H1 (cell line): ENCODE data around the gene SUSD6. TPM values are rescaled to one million over a fixed set of nuclear protein-coding genes. Genes with fewer than 3 reads are reported as not detected.
A peak's percentile ranks its signal among the peaks of the same experiment; 100 is the strongest.

Experiments used
- CTCF ChIA-PET: fragments of 300-600 bp; sonication (Branson Sonifier 250); formaldehyde crosslinking; loops from one replicate; lab custom pipeline; 2021; ENCODE audit not compliant: partially characterized antibody; lab: Charles Lee
- POLR2A ChIA-PET: fragments of 300-600 bp; sonication (Branson Sonifier 250); formaldehyde crosslinking; loops from one replicate; lab custom pipeline; 2021; ENCODE audit warnings: inconsistent platforms; ENCODE audit not compliant: partially characterized antibody; lab: Charles Lee
- DNase-seq, 2 experiments: peaks; one replicate each; pipeline versions ENCODE4 v3.0.0 to v3.0.0-alpha.2; 2010 to 2022; ENCODE audit warnings: low spot score in 2 of 2, low read depth in 1 of 2, mixed read lengths in 1 of 2
- FAIRE-seq: peaks from 2 replicates; lab custom pipeline; 2011; peaks lifted over from hg19 to GRCh38; lab: Jason Lieb, UNC
- H2AFZ ChIP-seq: 2 replicates; pipeline ENCODE4 v1.8.1; 2012; ENCODE audit warnings: low read length, inconsistent platforms
- H2AK5ac ChIP-seq: 2 replicates; pipeline ENCODE4 v1.6.1; 2013; ENCODE audit warnings: low read depth, low read length
- H2BK120ac ChIP-seq: replicated peaks from 2 replicates; pipeline ENCODE3; 2013; ENCODE audit warnings: low read depth, low read length, inconsistent platforms
- H2BK12ac ChIP-seq: 2 replicates; pipeline ENCODE4 v1.6.1; 2013; ENCODE audit warnings: low read depth, low read length
- H2BK15ac ChIP-seq: 2 replicates; pipeline ENCODE4 v1.6.1; 2013; ENCODE audit warnings: low read length
- H2BK20ac ChIP-seq: 2 replicates; pipeline ENCODE4 v1.6.1; 2013; ENCODE audit warnings: low read length
- H2BK5ac ChIP-seq: 2 replicates; pipeline ENCODE4 v1.6.1; 2013; ENCODE audit warnings: low read depth, low read length
- H3K14ac ChIP-seq: 2 replicates; pipeline ENCODE4 v1.6.1; 2013; ENCODE audit warnings: inconsistent platforms; ENCODE audit not compliant: insufficient read length
- H3K18ac ChIP-seq: 2 replicates; pipeline ENCODE4 v1.6.1; 2013; ENCODE audit warnings: low read length; ENCODE audit errors: extremely low read depth
- H3K23ac ChIP-seq: 2 replicates; pipeline ENCODE4 v1.6.1; 2013; ENCODE audit warnings: inconsistent platforms; ENCODE audit not compliant: insufficient read length
- H3K23me2 ChIP-seq: 2 replicates; pipeline ENCODE4 v1.6.1; 2013; ENCODE audit warnings: low read depth, low read length
- H3K27ac ChIP-seq: 2 replicates; pipeline ENCODE4 v1.6.1; 2011; ENCODE audit warnings: low read depth, low read length, inconsistent platforms
- H3K27me3 ChIP-seq, 4 experiments: replicated peaks in 1 of 4; 1 replicate in 1 of 4; 2 replicates in 3 of 4; pipeline versions ENCODE4 v1.6.1 to v1.8.1; 2011 to 2013; ENCODE audit warnings: low read length in 3 of 4, mild to moderate bottlenecking in 3 of 4, inconsistent platforms in 2 of 4, mixed read lengths in 2 of 4, moderate library complexity in 1 of 4; ENCODE audit not compliant: control insufficient read depth in 3 of 4, insufficient read depth in 3 of 4; ENCODE audit errors: extremely low read depth in 1 of 4
- H3K36me3 ChIP-seq, 4 experiments: 2 replicates each; pipeline versions ENCODE4 v1.6.1 to v1.8.1; 2011 to 2013; ENCODE audit warnings: mild to moderate bottlenecking in 4 of 4, low read length in 3 of 4, moderate library complexity in 2 of 4, control low read depth in 1 of 4, inconsistent platforms in 1 of 4; ENCODE audit not compliant: insufficient read depth in 4 of 4, control insufficient read depth in 2 of 4
- H3K4ac ChIP-seq: replicated peaks from 2 replicates; pipeline ENCODE3; 2013; ENCODE audit warnings: low read length, low read depth, mixed read lengths, inconsistent platforms; ENCODE audit not compliant: insufficient read length
- H3K4me1 ChIP-seq, 4 experiments: replicated peaks in 1 of 4; 1 replicate in 1 of 4; 2 replicates in 3 of 4; pipeline versions ENCODE4 v1.6.1 to v1.8.1; 2011 to 2013; ENCODE audit warnings: low read length in 3 of 4, inconsistent platforms in 2 of 4, mixed read lengths in 1 of 4; ENCODE audit not compliant: insufficient read depth in 4 of 4, control insufficient read depth in 3 of 4
- H3K4me2 ChIP-seq, 2 experiments: 2 replicates each; pipeline versions ENCODE4 v1.6.1 to v1.8.1; 2011 to 2013; ENCODE audit warnings: low read depth in 2 of 2, low read length in 2 of 2, control low read depth in 1 of 2, inconsistent platforms in 1 of 2, mild to moderate bottlenecking in 1 of 2; ENCODE audit not compliant: insufficient read depth in 1 of 2
- H3K4me3 ChIP-seq, 4 experiments: fragments of 200-600, 300-600 bp in 1 of 4; sonication (generic), shearing (Covaris generic), sonication (Bioruptor Twin) in 1 of 4; 2 replicates each; pipeline versions ENCODE4 v1.5.1 to v1.8.1; 2011 to 2016; ENCODE audit warnings: low read length in 4 of 4, low read depth in 3 of 4, control low read depth in 2 of 4, inconsistent platforms in 2 of 4, mild to moderate bottlenecking in 2 of 4, mixed read lengths in 1 of 4, moderate library complexity in 1 of 4; ENCODE audit not compliant: insufficient read depth in 2 of 4; ENCODE audit errors: extremely low read depth in 1 of 4
- H3K56ac ChIP-seq: replicated peaks from 2 replicates; pipeline ENCODE3; 2013; ENCODE audit warnings: low read depth, mild to moderate bottlenecking, mixed read lengths, low read length, inconsistent platforms; ENCODE audit not compliant: insufficient read length
- H3K79me1 ChIP-seq: 2 replicates; pipeline ENCODE4 v1.6.1; 2013; ENCODE audit warnings: low read depth, low read length, control low read depth
- H3K79me2 ChIP-seq, 2 experiments: 2 replicates each; pipeline versions ENCODE4 v1.6.1 to v1.8.1; 2012 to 2013; ENCODE audit warnings: low read length in 2 of 2, mild to moderate bottlenecking in 2 of 2, inconsistent platforms in 1 of 2; ENCODE audit not compliant: insufficient read depth in 2 of 2, control insufficient read depth in 1 of 2
- H3K9ac ChIP-seq, 4 experiments: replicated peaks in 1 of 4; 1 replicate in 1 of 4; 2 replicates in 3 of 4; pipeline versions ENCODE4 v1.6.1 to v1.8.1; 2011 to 2013; ENCODE audit warnings: low read depth in 3 of 4, low read length in 3 of 4, control low read depth in 2 of 4, mild to moderate bottlenecking in 2 of 4, moderate library complexity in 2 of 4, inconsistent platforms in 1 of 4; ENCODE audit errors: extremely low read depth in 1 of 4
- H3K9me3 ChIP-seq, 2 experiments: 2 replicates each; pipeline versions ENCODE4 v1.6.1 to v1.8.1; 2012 to 2013; ENCODE audit warnings: mild to moderate bottlenecking in 2 of 2, moderate library complexity in 2 of 2, control low read depth in 1 of 2, inconsistent platforms in 1 of 2, low read depth in 1 of 2, low read length in 1 of 2, mixed read lengths in 1 of 2; ENCODE audit not compliant: insufficient read depth in 2 of 2
- H4K20me1 ChIP-seq, 2 experiments: replicated peaks in 1 of 2; 2 replicates each; pipeline versions ENCODE3 to v1.8.1; 2011 to 2013; ENCODE audit warnings: inconsistent platforms in 2 of 2, low read length in 2 of 2, mild to moderate bottlenecking in 1 of 2; ENCODE audit not compliant: insufficient read depth in 2 of 2, control insufficient read depth in 1 of 2
- H4K5ac ChIP-seq: 2 replicates; pipeline ENCODE4 v1.6.1; 2013; ENCODE audit warnings: low read length, low read depth, mixed read lengths, inconsistent platforms; ENCODE audit not compliant: insufficient read length
- H4K8ac ChIP-seq: 2 replicates; pipeline ENCODE4 v1.8.0; 2013; ENCODE audit warnings: mild to moderate bottlenecking, moderate library complexity, low read length, inconsistent platforms; ENCODE audit not compliant: insufficient read depth; ENCODE audit errors: extremely low read depth
- H4K91ac ChIP-seq: replicated peaks from 2 replicates; pipeline ENCODE3; 2013; ENCODE audit warnings: low read length, mixed read lengths, inconsistent platforms; ENCODE audit not compliant: insufficient read length
- BCL11A ChIP-seq, 2 experiments: IDR thresholded peaks; one replicate each; pipeline ENCODE4 v1.6.1; 2011; ENCODE audit warnings: low read depth in 2 of 2, low read length in 2 of 2, mild to moderate bottlenecking in 2 of 2
- CHD1 ChIP-seq: IDR thresholded peaks from 2 replicates; pipeline ENCODE4 v1.6.1; 2012; ENCODE audit warnings: low read depth, low read length, improper control_type of control experiment
- CTBP2 ChIP-seq: IDR thresholded peaks from 2 replicates; pipeline ENCODE4 v1.7.0; 2011; ENCODE audit warnings: borderline replicate concordance, mild to moderate bottlenecking, moderate library complexity, mixed read lengths, low read length; ENCODE audit not compliant: insufficient read depth, insufficient read length
- E2F6 ChIP-seq: IDR thresholded peaks from 2 replicates; pipeline ENCODE4 v1.6.1; 2012; ENCODE audit warnings: inconsistent platforms
- GTF2F1 ChIP-seq: IDR thresholded peaks from 2 replicates; pipeline ENCODE4 v1.6.1; 2012; ENCODE audit warnings: low read depth, low read length, improper control_type of control experiment, borderline replicate concordance
- POLR2AphosphoS5 ChIP-seq: IDR thresholded peaks from 2 replicates; pipeline ENCODE4 v1.6.1; 2011; ENCODE audit warnings: low read depth, low read length
- POU5F1 ChIP-seq: IDR thresholded peaks from 2 replicates; pipeline ENCODE4 v1.6.1; 2011; ENCODE audit warnings: low read depth, mild to moderate bottlenecking, low read length, moderate library complexity
- RBBP5 ChIP-seq: IDR thresholded peaks from 2 replicates; pipeline ENCODE4 v1.7.1; 2012; ENCODE audit warnings: low read depth, mild to moderate bottlenecking, inconsistent platforms, low read length, moderate library complexity, borderline replicate concordance
- RFX5 ChIP-seq: IDR thresholded peaks from 2 replicates; pipeline ENCODE4 v1.6.1; 2011; ENCODE audit warnings: low read depth, low read length, improper control_type of control experiment, borderline replicate concordance
- SAP30 ChIP-seq: fragments of 300-600 bp; sonication (generic); IDR thresholded peaks from 2 replicates; pipeline ENCODE4 v1.7.1; 2012; ENCODE audit warnings: low read length, moderate library complexity, mild to moderate bottlenecking, inconsistent platforms; ENCODE audit not compliant: insufficient read depth, insufficient replicate concordance
- YY1 ChIP-seq: IDR thresholded peaks from 2 replicates; pipeline ENCODE4 v1.6.1; 2011; ENCODE audit warnings: low read depth, mild to moderate bottlenecking, low read length
- ZNF274 ChIP-seq: IDR thresholded peaks from 2 replicates; pipeline ENCODE4 v1.7.0; 2012; ENCODE audit warnings: low read length, borderline replicate concordance; ENCODE audit errors: extremely low read depth
- WGBS, 2 experiments: shearing (Covaris generic) in 1 of 2; methylation state at CpG; one replicate each; pipeline versions ENCODE4 v1.1.6 to v1.1.7; 2013 to 2015; ENCODE audit warnings: low lambda C conversion rate in 2 of 2, mixed read lengths in 2 of 2, inconsistent platforms in 1 of 2, low coverage in 1 of 2, missing lambda C conversion rate in 1 of 2; ENCODE audit not compliant: insufficient replicate concordance in 2 of 2, insufficient coverage in 1 of 2, insufficient read length in 1 of 2; ENCODE audit errors: extremely low coverage in 1 of 2, missing lambda C conversion rate in 1 of 2; 5-methylcytosine and 5-hydroxymethylcytosine counted together
- polyA plus RNA-seq, 7 experiments: library from polyadenylated mRNA; depleted of rRNA in 3 of 7; stranded (reverse) in 5 of 7; unstranded in 2 of 7; fragments of >200 nt in 5 of 7; fragments of 200-250 nt in 2 of 7; gene quantifications; 1 replicate in 5 of 7; 2 replicates in 1 of 7; 4 replicates in 1 of 7; pipeline versions ENCODE4 v1.2.1 to v1.2.3, GENCODE V29; 2011 to 2013; ENCODE audit warnings: missing spikeins in 2 of 7, mixed read lengths in 2 of 7
- total RNA-seq: library from RNA; stranded (reverse); fragmentation: NEBNext Ultra II Directional; extraction: Animal tissue kit (Norgen Biotek cat#: 25700); gene quantifications from 2 replicates; pipeline ENCODE4 v1.2.1, GENCODE V29; 2021

The SUSD6 gene
- total and polyA plus RNA-seq, 2 of the 8 experiments (the other 6 are each of a cell fraction or from before 2014, with no cell fraction given), result 3.0 to 3.8 TPM

- no peaks in the 10 kb centered on the region for H3K79me1 ChIP-seq
- H2BK20ac ChIP-seq, result peak overlapping the region; percentile 2; the same call in 1 of the 2 replicates
- H2BK120ac ChIP-seq, result no peak overlapping the region
- no peak for FAIRE-seq
- no peak overlapping the region for H3K27ac ChIP-seq
- H3K23ac ChIP-seq, result no peak overlapping the region
- H3K14ac ChIP-seq, result no peak overlapping the region
- no peak overlapping the region for H2BK15ac ChIP-seq
- TF ChIP-seq POU5F1 (no peak), RFX5 (no peak), CTBP2 (no peak), E2F6 (no peak), BCL11A (IDR thresholded peaks at IDR 0.05; ENCODE audit: low read depth in 2 of 2, low read length in 2 of 2) (no peak), SAP30 (no peak), POLR2AphosphoS5 (no peak), CHD1 (no peak), ZNF274 (no peak), YY1 (no peak), RBBP5 (no peak), GTF2F1 (no peak)
- H3K27me3 ChIP-seq, result no peaks in the 10 kb centered on the region
- WGBS, 2 experiments, result 85% methylated on average over 3 of the region's 3 CpGs; no CpG with 5 or more reads in 1 of the 2 experiments
- no peak overlapping the region for H3K18ac ChIP-seq
- H4K8ac ChIP-seq, result no peak overlapping the region
- no peak overlapping the region for H3K9ac ChIP-seq
- no peaks in the 10 kb centered on the region for H3K23me2 ChIP-seq
- no peaks in the 10 kb centered on the region for H3K36me3 ChIP-seq
- no peak overlapping the region for H2AFZ ChIP-seq
- CTCF ChIA-PET, result interaction anchor here (0.8 to 2.7 kb wide), 7 partner anchors 10 to 98 kb away, joined by 3 to 12 read pairs (median 5); no protein-coding TSS in a partner anchor
- POLR2A ChIA-PET, result interaction anchor here (1.4 kb wide), 1 partner anchor 15 kb away, joined by 3 read pairs; no protein-coding TSS in a partner anchor
- no peak overlapping the region; the same call in 1 of the 2 replicates for H2AK5ac ChIP-seq
- 0 out of 2 replicates have a peak overlapping the region, but pooled peaks have one; percentile 40 for H2BK5ac ChIP-seq
- no peaks in the 10 kb centered on the region for H3K79me2 ChIP-seq
- H4K91ac ChIP-seq, result no peak overlapping the region
- no peak overlapping the region for H3K4me2 ChIP-seq
- no peak for DNase-seq
- H4K5ac ChIP-seq, result no peak overlapping the region
- H3K9me3 ChIP-seq, result no peaks in the 10 kb centered on the region
- H3K56ac ChIP-seq, result no peak overlapping the region
- no peak overlapping the region for H3K4ac ChIP-seq
- no peak overlapping the region for H3K4me3 ChIP-seq
- H2BK12ac ChIP-seq, result no peak overlapping the region
- H4K20me1 ChIP-seq, result no peaks in the 10 kb centered on the region
- peaks cover 3 to 21% (median 12%) of the 10 kb centered on the region in 4 experiments; a peak in 5 of 7 replicates for H3K4me1 ChIP-seq
Measured at GRCh38 chr14:69698572-69698971, 87.2 kb downstream of the SUSD6 start.
